ENCODE results near the gene INSM1.

INSM1 gene

GRCh38 chr20:20367575-20368417, at the start of gene INSM1:
INSM1 (plus strand) TSS chr20:20368104; CDS start chr20:20368268, 164 bp downstream.
- no peak within 1 kb of the TSS for H3K4me3 ChIP-seq (ENCODE audit: low read length, poor library complexity, severe bottlenecking)
- no peaks in the 10 kb centered on the region for H3K9me3 ChIP-seq (ENCODE audit: insufficient read depth, low read depth, low read length)
- no peaks in the 10 kb centered on the region for H3K4me1 ChIP-seq (ENCODE audit: insufficient read depth, low read length, poor library complexity, severe bottlenecking)
- H3K27me3 ChIP-seq (ENCODE audit: insufficient read depth, low read length, poor library complexity, severe bottlenecking), result no peaks in the 10 kb centered on the region
- H2AFZ ChIP-seq (ENCODE audit: low read length), result no peak within 1 kb of the TSS
- H3K4me2 ChIP-seq (ENCODE audit: low read depth, low read length, poor library complexity, severe bottlenecking), result no peak within 1 kb of the TSS
- no peaks in the 10 kb centered on the region for H3K36me3 ChIP-seq (ENCODE audit: insufficient read depth, low read length)
- H3K79me2 ChIP-seq (ENCODE audit: insufficient read depth, low read length), result no peaks in the 10 kb centered on the region
- H3K9ac ChIP-seq (ENCODE audit: low read depth, low read length, poor library complexity, severe bottlenecking), result no peak within 1 kb of the TSS
- H4K20me1 ChIP-seq (ENCODE audit: insufficient read depth, low read length, poor library complexity, severe bottlenecking), result no peaks in the 10 kb centered on the region
- H3F3A ChIP-seq (ENCODE audit: low read depth), result no peaks in the 10 kb centered on the region
- no peaks in the 10 kb centered on the region for H3K9me2 ChIP-seq (replicated peaks; ENCODE audit: low read depth, low read length)
- TF ChIP-seq EZH2phosphoT487 (IDR thresholded peaks at IDR 0.05; ENCODE audit: borderline replicate concordance), result no peak
- TF ChIP-seq CTCF (conservative IDR thresholded peaks at IDR 0.05; ENCODE audit: low read length), result no peak

GRCh38 chr20:20318365-20319161, 49.3 kb upstream of the INSM1 start:
- Histone ChIP-seq H2AFZ (ENCODE audit: low read length) (no peak overlapping the region), H3K9me3 (ENCODE audit: insufficient read depth, low read depth, low read length) (no peaks in the 10 kb centered on the region; the same call in 1 of the 2 replicates), H3K27me3 (ENCODE audit: insufficient read depth, low read length, poor library complexity, severe bottlenecking) (no peaks in the 10 kb centered on the region), H3K9me2 (replicated peaks; ENCODE audit: low read depth, low read length) (no peaks in the 10 kb centered on the region), H3K4me1 (ENCODE audit: insufficient read depth, low read length, poor library complexity, severe bottlenecking) (no peaks in the 10 kb centered on the region), H3K4me2 (ENCODE audit: low read depth, low read length, poor library complexity, severe bottlenecking) (no peak overlapping the region), H3K36me3 (ENCODE audit: insufficient read depth, low read length) (no peaks in the 10 kb centered on the region), H3F3A (ENCODE audit: low read depth) (no peaks in the 10 kb centered on the region), H4K20me1 (ENCODE audit: insufficient read depth, low read length, poor library complexity, severe bottlenecking) (no peaks in the 10 kb centered on the region), H3K4me3 (ENCODE audit: low read length, poor library complexity, severe bottlenecking) (no peak overlapping the region), H3K9ac (ENCODE audit: low read depth, low read length, poor library complexity, severe bottlenecking) (no peak overlapping the region), H3K79me2 (ENCODE audit: insufficient read depth, low read length) (no peaks in the 10 kb centered on the region)
- no peak for TF ChIP-seq CTCF (conservative IDR thresholded peaks at IDR 0.05; ENCODE audit: low read length)
- TF ChIP-seq EZH2phosphoT487 (IDR thresholded peaks at IDR 0.05; ENCODE audit: borderline replicate concordance), result no peak

GRCh38 chr20:20321134-20321533, 46.8 kb upstream of the INSM1 start:
- Histone ChIP-seq H3K27me3 (ENCODE audit: insufficient read depth, low read length, poor library complexity, severe bottlenecking) (no peaks in the 10 kb centered on the region), H3K4me2 (ENCODE audit: low read depth, low read length, poor library complexity, severe bottlenecking) (no peak overlapping the region), H3K4me3 (ENCODE audit: low read length, poor library complexity, severe bottlenecking) (no peak overlapping the region), H3F3A (ENCODE audit: low read depth) (no peaks in the 10 kb centered on the region), H3K36me3 (ENCODE audit: insufficient read depth, low read length) (no peaks in the 10 kb centered on the region), H3K4me1 (ENCODE audit: insufficient read depth, low read length, poor library complexity, severe bottlenecking) (no peaks in the 10 kb centered on the region), H3K79me2 (ENCODE audit: insufficient read depth, low read length) (no peaks in the 10 kb centered on the region), H4K20me1 (ENCODE audit: insufficient read depth, low read length, poor library complexity, severe bottlenecking) (no peaks in the 10 kb centered on the region), H3K9me3 (ENCODE audit: insufficient read depth, low read depth, low read length) (no peaks in the 10 kb centered on the region; the same call in 1 of the 2 replicates), H2AFZ (ENCODE audit: low read length) (no peak overlapping the region), H3K9me2 (replicated peaks; ENCODE audit: low read depth, low read length) (no peaks in the 10 kb centered on the region), H3K9ac (ENCODE audit: low read depth, low read length, poor library complexity, severe bottlenecking) (no peak overlapping the region)
- TF ChIP-seq EZH2phosphoT487 (IDR thresholded peaks at IDR 0.05; ENCODE audit: borderline replicate concordance) (no peak), CTCF (conservative IDR thresholded peaks at IDR 0.05; ENCODE audit: low read length) (no peak)

Measured in Loucy (cell line).